HFF-Myc (cell line): ENCODE results near the gene WDR86.

Experiments
- DNase-seq: peaks from one replicate; pipeline ENCODE4 v3.0.0-alpha.2; 2011; ENCODE audit warnings: low read depth; ENCODE audit errors: extremely low read depth
- H3K4me3 ChIP-seq: replicated peaks from 2 replicates; pipeline ENCODE4 v1.5.1; 2011; ENCODE audit warnings: low read depth, mild to moderate bottlenecking, control low read depth, low read length
- TF ChIP-seq, protein P1 (sequence below): IDR thresholded peaks from 2 replicates; pipeline ENCODE4 v1.5.1; 2012; ENCODE audit warnings: mild to moderate bottlenecking, low read depth, low read length, control low read depth; ENCODE audit errors: missing control alignments

WDR86 gene

DNA sequence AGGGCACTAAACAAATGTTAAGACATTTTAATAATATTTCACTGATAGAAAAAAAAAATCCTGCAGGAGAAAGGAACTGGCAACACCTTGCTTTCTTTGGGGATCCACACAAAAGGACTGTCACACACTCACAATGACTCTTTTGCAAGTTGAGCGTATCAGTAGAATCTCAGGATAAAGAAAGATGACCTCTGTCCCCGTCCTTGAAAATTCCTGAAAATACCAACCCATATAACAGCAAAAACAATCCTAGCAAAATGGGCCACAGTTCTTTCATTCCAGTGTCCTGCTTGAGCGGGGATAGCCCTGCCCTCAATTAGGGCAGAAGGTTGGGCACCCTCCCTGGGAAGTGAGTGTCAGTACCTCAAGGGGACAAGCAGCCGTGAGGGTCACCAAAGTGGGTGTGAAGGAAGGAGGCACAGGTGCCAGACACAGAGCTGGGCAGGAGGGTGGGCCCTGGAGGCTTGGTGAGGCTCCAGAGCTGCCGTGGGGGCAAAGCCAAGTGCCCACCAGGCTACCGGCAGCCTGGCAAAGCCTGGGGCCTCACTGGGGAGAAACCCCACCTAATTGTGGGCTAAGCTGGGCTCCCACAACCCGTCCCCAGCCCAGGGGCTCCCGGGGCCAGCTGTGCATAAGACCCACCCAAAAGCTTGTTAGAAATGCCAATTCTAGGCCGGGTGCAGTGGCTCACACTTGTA is 2.8 kb downstream of the WDR86 start:
- DNase-seq: no peak
- H3K4me3 ChIP-seq: no peak overlapping the region
- TF ChIP-seq, protein P1, sequence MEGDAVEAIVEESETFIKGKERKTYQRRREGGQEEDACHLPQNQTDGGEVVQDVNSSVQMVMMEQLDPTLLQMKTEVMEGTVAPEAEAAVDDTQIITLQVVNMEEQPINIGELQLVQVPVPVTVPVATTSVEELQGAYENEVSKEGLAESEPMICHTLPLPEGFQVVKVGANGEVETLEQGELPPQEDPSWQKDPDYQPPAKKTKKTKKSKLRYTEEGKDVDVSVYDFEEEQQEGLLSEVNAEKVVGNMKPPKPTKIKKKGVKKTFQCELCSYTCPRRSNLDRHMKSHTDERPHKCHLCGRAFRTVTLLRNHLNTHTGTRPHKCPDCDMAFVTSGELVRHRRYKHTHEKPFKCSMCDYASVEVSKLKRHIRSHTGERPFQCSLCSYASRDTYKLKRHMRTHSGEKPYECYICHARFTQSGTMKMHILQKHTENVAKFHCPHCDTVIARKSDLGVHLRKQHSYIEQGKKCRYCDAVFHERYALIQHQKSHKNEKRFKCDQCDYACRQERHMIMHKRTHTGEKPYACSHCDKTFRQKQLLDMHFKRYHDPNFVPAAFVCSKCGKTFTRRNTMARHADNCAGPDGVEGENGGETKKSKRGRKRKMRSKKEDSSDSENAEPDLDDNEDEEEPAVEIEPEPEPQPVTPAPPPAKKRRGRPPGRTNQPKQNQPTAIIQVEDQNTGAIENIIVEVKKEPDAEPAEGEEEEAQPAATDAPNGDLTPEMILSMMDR: no peak

DNA sequence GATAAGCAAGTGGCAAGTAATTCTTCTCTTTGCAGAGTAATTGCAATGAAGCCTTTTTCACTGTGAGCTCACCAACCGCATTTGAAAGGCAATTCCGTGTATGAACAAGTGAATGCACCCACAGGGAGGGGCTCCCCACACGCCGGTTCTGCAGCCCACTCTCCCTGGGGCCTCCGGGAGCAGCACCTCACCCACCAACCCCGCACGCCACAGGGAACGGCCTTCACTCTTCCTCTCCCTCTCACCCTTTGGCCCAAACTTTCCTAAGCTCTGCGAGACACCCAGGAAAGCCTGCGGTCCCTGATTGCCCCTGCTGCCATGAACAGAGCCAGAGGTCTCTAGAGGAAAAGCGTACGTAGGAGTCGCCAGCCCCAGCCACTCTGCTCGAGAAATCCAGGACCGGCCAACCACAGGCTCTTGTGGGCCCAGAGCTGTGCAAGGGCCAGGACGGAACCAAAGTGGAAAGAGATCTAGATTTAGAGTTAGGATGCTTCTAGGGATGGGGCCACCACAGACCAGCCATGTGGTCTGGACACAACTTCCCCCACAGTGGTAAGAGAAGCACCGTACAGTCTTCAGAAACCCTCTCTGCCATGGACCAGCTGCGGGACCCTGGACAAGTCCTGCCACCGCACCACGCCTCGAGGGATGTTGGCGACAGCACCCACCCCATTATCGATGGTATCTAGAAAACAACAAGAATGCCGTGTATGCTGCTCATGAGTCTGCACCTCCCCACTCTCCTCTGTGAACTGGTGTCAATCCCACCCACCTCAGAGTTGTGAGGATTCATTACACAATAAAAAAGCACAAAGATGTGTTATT is 3.6 kb downstream of the WDR86 start:
- TF ChIP-seq, protein P1: no peak
- no peak for DNase-seq
- H3K4me3 ChIP-seq: no peak overlapping the region

DNA sequence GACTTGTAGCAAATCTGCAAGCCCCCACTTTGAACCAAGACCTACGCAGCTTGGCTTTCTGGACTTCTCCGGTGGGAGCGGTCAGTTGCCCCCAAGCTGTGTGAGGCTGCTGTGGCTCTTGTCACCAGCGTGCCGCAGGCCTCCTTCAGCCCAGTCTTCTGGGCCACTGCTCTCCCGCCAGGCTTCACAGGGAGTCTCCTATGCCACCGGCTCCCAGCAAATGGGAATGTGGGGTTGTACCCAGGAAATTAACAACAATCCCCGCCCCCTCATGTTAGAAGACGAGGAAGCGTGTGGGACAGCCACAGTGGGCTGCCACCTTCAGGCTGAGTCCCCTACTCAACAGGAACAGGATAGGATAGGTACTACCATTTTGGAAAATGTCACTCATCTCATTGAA is 4.2 kb downstream of the WDR86 start:
- no peak overlapping the region for H3K4me3 ChIP-seq
- no peak for DNase-seq
- TF ChIP-seq, protein P1: no peak

DNA sequence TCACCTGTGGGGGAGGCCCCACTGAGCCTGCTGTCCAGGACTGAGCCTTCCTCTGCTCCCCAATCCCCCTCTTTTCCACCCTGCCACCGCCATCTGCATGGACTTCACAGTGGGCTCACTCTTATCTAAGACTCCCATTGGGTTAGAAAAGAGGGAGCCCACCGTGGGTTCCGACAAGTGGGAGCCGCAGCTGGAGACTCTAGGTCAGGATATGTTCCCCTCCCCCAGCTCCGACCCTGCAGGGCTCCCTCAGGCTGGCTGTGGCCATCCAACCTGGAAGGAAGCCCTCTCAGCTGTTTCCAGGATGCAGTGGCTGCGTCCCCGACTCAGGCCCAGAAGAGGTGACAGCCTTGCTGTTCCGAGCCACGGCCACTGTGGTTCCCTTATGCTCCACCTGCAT is 4.8 kb downstream of the WDR86 start:
- no peak overlapping the region for H3K4me3 ChIP-seq
- no peak for DNase-seq
- TF ChIP-seq, protein P1: no peak

DNA sequence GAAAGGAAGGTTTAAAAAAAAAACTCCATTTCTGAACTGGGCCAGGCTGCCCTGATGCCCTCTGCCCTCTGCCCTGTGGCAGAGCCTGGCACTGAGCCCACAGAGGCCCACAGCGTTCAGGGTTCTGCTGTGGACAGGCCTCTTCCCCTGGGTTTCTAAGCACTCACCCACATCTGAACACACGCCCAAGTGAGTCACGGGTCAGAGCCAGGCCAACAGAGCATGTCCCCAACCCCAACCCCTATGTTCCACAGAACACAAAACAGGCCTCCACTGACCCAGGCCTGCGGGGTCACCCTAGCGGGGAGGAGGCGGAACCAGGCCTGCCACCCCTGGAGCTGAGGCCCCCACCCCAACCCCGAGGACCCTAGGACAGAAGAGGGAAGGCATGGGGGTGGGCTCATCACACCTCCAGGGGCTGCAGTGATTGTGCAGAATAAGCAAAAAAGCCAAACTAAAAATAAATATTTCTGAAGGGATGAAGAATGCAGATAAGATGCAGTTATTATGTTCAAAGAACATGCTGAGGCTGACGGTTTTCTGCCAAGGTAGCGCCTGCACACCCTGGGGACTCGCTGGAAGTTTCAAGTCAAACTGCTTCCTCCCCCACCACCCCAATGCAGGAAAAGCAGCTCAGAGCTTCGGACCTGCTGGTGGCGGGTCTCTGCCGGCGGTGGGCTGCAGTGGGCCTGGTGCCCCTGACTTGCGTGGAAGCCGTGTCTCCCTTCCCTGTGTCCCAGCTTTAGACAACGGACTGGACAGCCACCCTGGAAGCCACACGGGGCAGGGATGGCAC is 5.4 kb downstream of the WDR86 start:
- DNase-seq: no peak
- TF ChIP-seq, protein P1: no peak
- H3K4me3 ChIP-seq: no peak overlapping the region

DNA sequence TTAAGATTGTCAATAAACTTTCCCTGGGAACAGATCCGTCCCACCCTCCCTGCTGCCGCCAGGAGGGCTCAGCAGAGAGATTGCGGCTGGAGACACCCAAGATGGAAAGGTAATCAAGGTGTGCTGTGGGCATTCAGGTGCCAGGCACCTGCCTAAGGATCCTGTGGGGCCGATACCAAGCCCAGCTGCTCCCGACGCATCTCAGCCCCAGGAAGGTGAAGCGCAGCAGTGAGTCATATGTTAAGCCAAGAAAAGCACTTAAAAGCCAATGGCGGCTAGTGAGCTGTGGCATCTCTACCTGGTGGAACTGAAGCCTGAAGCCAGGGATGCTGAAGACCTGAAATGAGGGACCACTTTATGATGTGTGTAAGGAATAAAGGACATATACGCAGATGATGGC is 6.1 kb downstream of the WDR86 start:
- TF ChIP-seq, protein P1: no peak
- H3K4me3 ChIP-seq: no peak overlapping the region
- DNase-seq: no peak
